ENCODE results near the gene BBS4. TPM values are rescaled to one million over a fixed set of nuclear protein-coding genes. Genes with fewer than 3 reads are reported as not detected.
"Not testable (repeated sequence)": the region's sequence is repeated elsewhere in the genome, so short reads cannot be mapped to it uniquely, and the experiment has no call there.

Gene BBS4
- polyA plus RNA-seq (2013, experiment 1 of 2): 30.8 TPM
- polyA plus RNA-seq (2013, experiment 2 of 2): 31.4 TPM

DNA sequence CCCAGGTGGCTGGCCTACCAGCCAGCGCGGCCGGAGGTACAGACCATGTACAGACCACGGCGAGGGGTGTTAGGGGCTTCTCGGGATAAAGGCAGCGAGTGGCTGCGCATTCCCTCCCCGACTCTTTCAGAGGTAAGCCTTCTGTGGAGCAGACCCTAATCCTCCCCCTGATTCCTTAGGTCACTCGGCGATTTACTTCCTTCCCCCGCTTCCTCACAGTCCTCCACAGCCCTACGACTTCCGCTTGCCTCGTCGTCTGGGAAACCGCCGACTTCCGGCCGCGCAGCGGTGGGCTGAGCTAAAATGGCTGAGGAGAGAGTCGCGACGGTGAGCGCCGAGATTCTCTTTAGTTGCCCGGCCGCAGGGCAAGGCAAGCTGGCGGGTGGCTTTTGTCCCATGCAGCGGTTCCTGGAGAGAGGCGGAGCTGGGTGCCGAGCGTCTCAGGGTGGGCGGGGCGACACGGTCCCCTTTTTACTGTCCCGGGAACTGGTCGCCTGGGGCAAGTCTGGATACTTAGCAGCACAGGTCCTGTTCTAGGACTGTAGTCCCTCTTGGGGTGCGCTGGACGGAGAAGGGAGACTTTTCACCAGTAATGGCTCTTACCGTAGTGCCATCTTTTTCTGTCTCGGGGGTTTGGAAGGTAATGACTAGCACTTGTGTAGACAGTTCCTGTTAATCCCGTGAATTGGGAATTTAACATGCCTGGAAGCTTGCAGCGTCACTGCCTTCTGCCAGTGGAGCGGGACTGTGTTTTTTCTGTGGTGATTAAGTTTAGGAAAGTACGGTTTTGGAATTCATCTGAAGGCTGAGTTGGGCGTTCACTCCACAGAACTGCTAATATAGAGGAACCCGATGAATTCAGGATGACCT is at the start of gene BBS4, which contains the start of gene HIGD2B:
Gene BBS4 (plus strand): TSS at position 283 of the 870 bp plus-strand sequence. CDS start 21 bp downstream, at position 304.
Gene HIGD2B (minus strand): TSS at position 258 of the 870 bp plus-strand sequence. CDS start 9,808 bp downstream, outside the sequence.
- peak within 1 kb of the TSS; percentile 61 for H2BK120ac ChIP-seq (ENCODE audit: low read depth, low read length)
- peak within 1 kb of the TSS; percentile 91 for H3K27ac ChIP-seq (replicated peaks; ENCODE audit: low read length)
- no peaks in the 10 kb centered on the region for H3K9me3 ChIP-seq (replicated peaks in 1 of 2; ENCODE audit: control insufficient read depth in 2 of 2, insufficient read depth in 1 of 2, low read depth in 1 of 2, low read length in 2 of 2)
- no peak within 1 kb of the TSS for H3K4ac ChIP-seq (ENCODE audit: low read length)
- no peak within 1 kb of the TSS for H2BK5ac ChIP-seq (ENCODE audit: low read length)
- H3K36me3 ChIP-seq (replicated peaks in 1 of 2; ENCODE audit: control insufficient read depth in 2 of 2, insufficient read depth in 2 of 2, low read length in 2 of 2): no peaks in the 10 kb centered on the region
- H3K18ac ChIP-seq (ENCODE audit: low read length): peak within 1 kb of the TSS; percentile 96
- peak within 1 kb of the TSS; percentile 85 to 94 for H3K4me3 ChIP-seq (ENCODE audit: low read length in 2 of 2)
- no peak within 1 kb of the TSS for H4K91ac ChIP-seq (ENCODE audit: low read depth, low read length, poor library complexity)
- peaks cover 2% of the 10 kb centered on the region for H3K79me1 ChIP-seq (ENCODE audit: low read depth, low read length)
- H3K4me1 ChIP-seq (ENCODE audit: control insufficient read depth in 2 of 2, insufficient read depth in 1 of 2, low read depth in 1 of 2, low read length in 2 of 2): no peaks in the 10 kb centered on the region
- no peak within 1 kb of the TSS for H2BK15ac ChIP-seq (ENCODE audit: low read length)
- peak within 1 kb of the TSS; percentile 68 for H3K4me2 ChIP-seq (ENCODE audit: insufficient read depth, low read length, poor library complexity, severe bottlenecking)
- H2AK5ac ChIP-seq (ENCODE audit: low read depth, low read length): no peak within 1 kb of the TSS
- H3K23ac ChIP-seq (ENCODE audit: low read depth, low read length, poor library complexity): peak within 1 kb of the TSS; percentile 45
- H3K27me3 ChIP-seq (ENCODE audit: control insufficient read depth in 3 of 3, insufficient read depth in 3 of 3, low read depth in 1 of 3, low read length in 3 of 3): peaks cover 0 to 1% (median 0%) of the 10 kb centered on the region in 3 experiments
- no CpG with 5 or more reads among the region's 49 CpGs for WGBS, 2 donors (ENCODE audit: extremely low coverage in 2 of 2, insufficient read length in 2 of 2, insufficient replicate concordance in 1 of 2)
- no peak within 1 kb of the TSS for H4K8ac ChIP-seq (ENCODE audit: low read depth, low read length)
- no peak within 1 kb of the TSS for H3K14ac ChIP-seq (ENCODE audit: low read length)
- H2AFZ ChIP-seq (ENCODE audit: low read length): peak within 1 kb of the TSS; percentile 94
- no peak within 1 kb of the TSS for H2BK12ac ChIP-seq (ENCODE audit: low read length)
- H3K9ac ChIP-seq (ENCODE audit: low read depth, low read length, poor library complexity): peak within 1 kb of the TSS; percentile 92
- DNase-seq (ENCODE audit: low spot score): peak; percentile 88

- not testable (repeated sequence) for H2BK15ac ChIP-seq (ENCODE audit: low read length); H2AK5ac ChIP-seq (ENCODE audit: low read depth, low read length); H2BK12ac ChIP-seq (ENCODE audit: low read length); H3K18ac ChIP-seq (ENCODE audit: low read length); H3K14ac ChIP-seq (ENCODE audit: low read length); H4K8ac ChIP-seq (ENCODE audit: low read depth, low read length); H3K4me1 ChIP-seq (ENCODE audit: control insufficient read depth in 2 of 2, insufficient read depth in 1 of 2, low read depth in 1 of 2, low read length in 2 of 2); H2BK120ac ChIP-seq (ENCODE audit: low read depth, low read length); H4K91ac ChIP-seq (ENCODE audit: low read depth, low read length, poor library complexity); H3K27ac ChIP-seq (replicated peaks; ENCODE audit: low read length); H3K27me3 ChIP-seq (ENCODE audit: control insufficient read depth in 3 of 3, insufficient read depth in 3 of 3, low read depth in 1 of 3, low read length in 3 of 3); H3K23ac ChIP-seq (ENCODE audit: low read depth, low read length, poor library complexity); H3K36me3 ChIP-seq (replicated peaks in 1 of 2; ENCODE audit: control insufficient read depth in 2 of 2, insufficient read depth in 2 of 2, low read length in 2 of 2); H3K4ac ChIP-seq (ENCODE audit: low read length); H2BK5ac ChIP-seq (ENCODE audit: low read length); H3K9me3 ChIP-seq (replicated peaks in 1 of 2; ENCODE audit: control insufficient read depth in 2 of 2, insufficient read depth in 1 of 2, low read depth in 1 of 2, low read length in 2 of 2); H3K79me1 ChIP-seq (ENCODE audit: low read depth, low read length); H3K9ac ChIP-seq (ENCODE audit: low read depth, low read length, poor library complexity)
- Histone ChIP-seq H3K4me2 (ENCODE audit: insufficient read depth, low read length, poor library complexity, severe bottlenecking) (peak overlapping the region; percentile 25), H2AFZ (ENCODE audit: low read length) (peak overlapping the region; percentile 68), H3K4me3 (ENCODE audit: low read length in 2 of 2) (peak overlapping the region; percentile 47 to 73)
- no CpG with 5 or more reads among the region's 43 CpGs for WGBS, 2 donors (ENCODE audit: extremely low coverage in 2 of 2, insufficient read length in 2 of 2, insufficient replicate concordance in 1 of 2)
- DNase-seq (ENCODE audit: low spot score): peak; percentile 53
These were observed 49.3 kb upstream of the BBS4 start for GRCh38 chr15:72636519-72637282.

- H4K91ac ChIP-seq (ENCODE audit: low read depth, low read length, poor library complexity); H2BK12ac ChIP-seq (ENCODE audit: low read length); H3K27ac ChIP-seq (replicated peaks; ENCODE audit: low read length); H3K9me3 ChIP-seq (replicated peaks in 1 of 2; ENCODE audit: control insufficient read depth in 2 of 2, insufficient read depth in 1 of 2, low read depth in 1 of 2, low read length in 2 of 2); H3K18ac ChIP-seq (ENCODE audit: low read length); H2AFZ ChIP-seq (ENCODE audit: low read length); H3K4me3 ChIP-seq (ENCODE audit: low read length in 2 of 2); H2AK5ac ChIP-seq (ENCODE audit: low read depth, low read length); H2BK120ac ChIP-seq (ENCODE audit: low read depth, low read length); DNase-seq (ENCODE audit: low spot score); H3K4ac ChIP-seq (ENCODE audit: low read length); H3K9ac ChIP-seq (ENCODE audit: low read depth, low read length, poor library complexity); H3K27me3 ChIP-seq (ENCODE audit: control insufficient read depth in 3 of 3, insufficient read depth in 3 of 3, low read depth in 1 of 3, low read length in 3 of 3); H3K4me2 ChIP-seq (ENCODE audit: insufficient read depth, low read length, poor library complexity, severe bottlenecking); H3K14ac ChIP-seq (ENCODE audit: low read length); H3K36me3 ChIP-seq (replicated peaks in 1 of 2; ENCODE audit: control insufficient read depth in 2 of 2, insufficient read depth in 2 of 2, low read length in 2 of 2); H3K79me1 ChIP-seq (ENCODE audit: low read depth, low read length); H2BK15ac ChIP-seq (ENCODE audit: low read length); H2BK5ac ChIP-seq (ENCODE audit: low read length); H4K8ac ChIP-seq (ENCODE audit: low read depth, low read length); H3K4me1 ChIP-seq (ENCODE audit: control insufficient read depth in 2 of 2, insufficient read depth in 1 of 2, low read depth in 1 of 2, low read length in 2 of 2); H3K23ac ChIP-seq (ENCODE audit: low read depth, low read length, poor library complexity): not testable (repeated sequence)
- no CpG with 5 or more reads among the region's 26 CpGs for WGBS, 2 donors (ENCODE audit: extremely low coverage in 2 of 2, insufficient read length in 2 of 2, insufficient replicate concordance in 1 of 2)
These were observed 46.1 kb upstream of the BBS4 start for GRCh38 chr15:72639759-72640483.

Data from neuronal stem cell (in vitro differentiated cells).